Activated T-cell treated with anti-CD3 and anti-CD28 coated beads for 24 hours (primary cell): Measurements from ENCODE around the gene CHAD.
"Not testable (repeated sequence)": the region's sequence is repeated elsewhere in the genome, so short reads cannot be mapped to it uniquely, and the experiment has no call there.

ENCODE experiments used
- DNase-seq: peaks from one replicate; pipeline ENCODE4 v3.0.0-alpha.2; 2020; ENCODE audit warnings: low read depth

CHAD gene

GRCh38 chr17:50495217-50495823, 26.6 kb upstream of the CHAD start:
- DNase-seq, result no peak

DNA sequence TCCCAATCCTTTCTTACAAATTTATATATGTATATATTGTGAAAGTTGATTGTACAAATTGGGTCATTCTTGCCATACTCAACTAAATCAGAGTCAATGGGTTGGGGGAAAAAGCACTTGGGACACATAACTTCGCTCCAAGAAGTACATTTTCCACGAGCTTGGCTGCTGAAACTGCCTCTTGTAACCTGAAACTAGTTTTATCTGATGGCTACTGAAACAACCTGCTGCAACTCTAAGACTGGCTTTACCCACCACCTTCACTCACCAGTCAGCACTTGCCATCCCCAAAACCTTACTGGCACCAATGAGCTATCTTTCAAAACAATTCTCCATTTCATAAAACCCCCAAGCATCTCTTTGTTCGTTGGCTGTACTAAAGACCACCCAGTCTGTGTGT, 25.1 kb upstream of the CHAD start:
- no peak for DNase-seq

DNA sequence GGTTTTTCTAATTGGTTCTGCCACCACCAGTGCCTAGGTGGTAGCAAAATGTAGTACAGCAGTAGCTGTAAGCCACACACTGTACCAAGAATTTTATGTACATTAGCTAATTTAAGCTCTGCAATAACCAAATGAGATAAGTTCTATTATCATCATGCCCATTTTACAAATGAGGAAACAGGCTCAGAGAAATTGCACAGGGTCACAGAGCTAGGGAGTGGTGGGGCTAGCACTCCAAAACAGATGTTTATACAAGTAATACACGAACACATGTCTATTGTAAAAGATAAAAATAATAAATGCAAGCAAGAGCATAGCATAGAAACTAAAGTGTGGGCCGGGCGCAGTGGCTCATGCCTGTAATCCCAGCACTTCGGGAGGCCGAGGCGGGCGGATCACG, 23.5 kb upstream of the CHAD start:
- no peak for DNase-seq

DNA sequence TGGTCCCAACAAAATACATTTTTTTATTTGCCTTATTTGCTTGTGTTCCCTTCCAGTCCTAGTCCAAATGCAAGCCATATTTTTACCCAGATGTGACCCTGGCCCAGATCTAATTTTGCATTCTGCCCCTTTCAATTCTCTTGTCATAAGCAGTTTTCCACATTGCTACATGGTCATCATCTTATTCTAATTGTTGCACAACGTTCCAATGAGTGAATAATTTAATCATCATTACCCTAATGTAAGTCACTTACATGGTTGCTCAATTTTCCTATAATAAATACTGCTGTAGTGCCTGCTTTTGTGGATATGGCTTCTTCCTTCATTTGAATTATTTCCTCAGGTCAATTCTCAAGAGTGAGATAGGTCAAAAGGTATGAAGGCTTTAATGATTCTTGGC, 22.8 kb upstream of the CHAD start:
- no peak for DNase-seq

DNA sequence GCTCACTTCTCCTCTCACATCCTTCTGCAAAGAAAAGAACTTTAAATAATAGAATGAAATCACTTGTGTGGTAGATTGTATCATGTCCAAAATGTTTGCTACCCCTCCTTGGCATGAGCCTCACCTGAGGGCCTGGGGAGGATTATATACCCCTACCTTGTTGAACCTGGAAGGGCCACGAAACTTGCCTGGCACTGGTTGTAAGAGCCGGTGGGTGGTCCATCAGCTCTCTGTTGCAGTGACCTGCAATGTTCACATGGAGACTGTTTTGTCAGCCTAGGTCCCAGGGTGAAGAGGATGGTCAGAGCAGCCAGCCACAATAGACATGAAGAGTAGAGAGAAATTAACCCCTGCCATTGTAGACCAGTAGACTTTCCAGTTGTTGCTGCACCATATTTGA, 20.2 kb upstream of the CHAD start:
- no peak for DNase-seq

- DNase-seq, result no peak
These were observed 18.8 kb upstream of the CHAD start for GRCh38 chr17:50487213-50488096.

- DNase-seq, result no peak
These were observed 15.9 kb upstream of the CHAD start for GRCh38 chr17:50484386-50485155.

- DNase-seq, result no peak
These were observed 14.6 kb upstream of the CHAD start for GRCh38 chr17:50483266-50483665.

- peak; percentile 66 for DNase-seq
These were observed 13.8 kb upstream of the CHAD start for GRCh38 chr17:50482516-50482915.

- no peak for DNase-seq
These were observed 13.4 kb upstream of the CHAD start for GRCh38 chr17:50482110-50482509.

DNA sequence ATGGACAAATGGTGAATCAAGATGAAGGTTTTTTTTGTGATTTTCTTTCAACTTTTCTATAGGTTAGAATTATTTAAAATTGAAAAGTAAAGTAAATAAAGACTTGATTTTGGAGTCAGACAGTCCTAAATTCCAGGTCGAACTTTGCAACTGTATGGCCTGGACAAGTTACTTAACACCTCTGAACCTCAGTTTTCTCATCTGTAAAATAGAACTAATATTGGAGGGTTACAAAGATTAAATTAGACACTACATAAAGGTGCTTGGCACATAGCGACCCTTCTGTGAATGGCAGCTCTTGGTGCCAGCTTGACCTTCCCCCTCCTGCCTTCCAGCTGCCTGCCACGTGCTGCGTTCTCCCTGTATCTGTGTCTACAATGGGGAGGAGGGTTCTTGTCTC, 13.0 kb upstream of the CHAD start:
- DNase-seq, result no peak

- DNase-seq, result no peak
These were observed 12.3 kb upstream of the CHAD start for GRCh38 chr17:50480854-50481490.

GRCh38 chr17:50480142-50480764, 11.6 kb upstream of the CHAD start:
- no peak for DNase-seq

DNA sequence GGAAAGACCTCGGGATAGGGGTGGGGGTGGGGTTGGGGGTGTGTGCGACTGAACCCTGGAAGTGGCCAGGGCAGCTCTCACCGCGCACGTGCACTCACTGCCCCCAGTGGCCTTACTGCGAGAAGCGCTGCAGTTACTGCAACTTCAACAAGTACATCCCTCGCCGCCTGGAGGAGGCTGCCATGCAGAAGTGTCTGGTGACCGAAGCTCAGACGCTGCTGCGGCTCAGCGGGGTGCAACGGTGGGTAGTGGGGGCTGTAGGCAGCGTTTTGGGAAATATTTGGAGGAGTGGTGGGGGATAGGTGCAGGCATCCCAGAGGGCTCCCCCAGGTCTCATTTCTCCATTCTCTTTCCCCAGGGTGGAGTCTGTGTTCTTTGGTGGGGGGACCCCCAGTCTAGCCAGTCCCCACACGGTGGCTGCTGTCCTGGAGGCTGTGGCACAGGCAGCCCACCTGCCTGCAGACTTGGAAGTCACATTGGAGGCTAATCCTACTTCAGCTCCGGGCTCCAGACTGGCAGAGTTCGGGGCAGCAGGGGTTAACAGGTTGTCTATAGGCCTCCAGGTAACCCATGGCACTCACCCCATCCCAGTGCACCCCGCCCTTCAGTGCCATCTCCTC, 11.0 kb upstream of the CHAD start:
- peak; percentile 58 for DNase-seq

DNA sequence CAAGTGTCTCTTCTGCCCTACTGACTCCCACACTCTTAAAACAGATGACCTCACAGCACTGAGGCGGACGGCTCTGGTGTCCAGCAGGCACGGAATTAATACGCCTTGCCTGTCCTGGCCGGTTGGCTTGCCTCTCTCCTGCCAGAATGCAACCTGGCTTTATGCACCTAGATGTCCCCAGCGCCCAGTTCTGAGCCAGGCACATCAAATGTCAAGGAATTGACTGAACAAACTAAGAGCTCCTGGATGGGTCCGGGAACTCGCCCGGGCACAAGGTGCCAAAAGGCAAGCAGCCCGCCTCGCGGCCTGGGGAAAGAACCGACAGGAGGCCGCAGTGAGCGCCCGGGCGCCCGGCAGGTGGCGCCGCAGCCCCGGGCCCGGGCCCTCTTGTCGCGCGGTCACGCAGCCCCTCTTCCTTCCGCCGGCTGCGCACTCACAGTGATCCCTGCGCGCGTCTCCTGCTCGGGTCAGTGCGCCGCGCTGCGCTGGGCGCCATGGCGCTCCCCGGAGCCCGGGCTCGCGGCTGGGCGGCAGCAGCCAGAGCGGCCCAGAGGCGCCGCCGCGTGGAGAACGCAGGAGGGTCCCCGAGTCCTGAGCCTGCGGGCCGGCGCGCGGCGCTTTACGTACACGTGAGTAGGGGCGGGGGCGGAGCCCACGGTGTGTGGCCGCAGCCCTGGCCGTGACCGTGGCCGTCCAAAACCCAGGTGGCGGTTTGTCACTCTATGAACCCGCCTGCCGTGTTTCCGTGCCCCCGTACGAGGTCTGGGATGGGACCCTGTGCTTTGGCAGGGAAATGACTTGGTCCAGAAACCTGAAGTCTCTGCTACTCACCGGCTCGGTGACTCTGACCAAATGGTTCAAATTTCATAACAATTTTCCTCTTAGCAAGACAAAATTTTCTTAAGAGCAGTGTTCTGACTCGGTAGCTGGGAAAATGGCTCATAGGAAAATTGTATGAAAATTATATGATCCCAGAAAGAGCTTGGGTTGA, 10.0 kb upstream of the CHAD start, which contains the start of gene RSAD1:
RSAD1 (plus strand) TSS at position 470 of the 991 bp plus-strand sequence; CDS start at position 495, 25 bp downstream.
- peak; percentile 78 for DNase-seq

GRCh38 chr17:50477976-50478375, 9.3 kb upstream of the CHAD start:
- no peak for DNase-seq

GRCh38 chr17:50476545-50477315, 8.1 kb upstream of the CHAD start:
- DNase-seq, result no peak

GRCh38 chr17:50475775-50476544, 7.3 kb upstream of the CHAD start:
- DNase-seq, result not testable (repeated sequence)
